ENCODE measurements around the gene MOB3A. TPM values are rescaled to one million over a fixed set of nuclear protein-coding genes. Genes with fewer than 3 reads are reported as not detected.
"Not testable (repeated sequence)": the region's sequence is repeated elsewhere in the genome, so short reads cannot be mapped to it uniquely, and the experiment has no call there.

The MOB3A gene
- total RNA-seq, 1 donor from 2014 or later = 45.5 TPM

DNA sequence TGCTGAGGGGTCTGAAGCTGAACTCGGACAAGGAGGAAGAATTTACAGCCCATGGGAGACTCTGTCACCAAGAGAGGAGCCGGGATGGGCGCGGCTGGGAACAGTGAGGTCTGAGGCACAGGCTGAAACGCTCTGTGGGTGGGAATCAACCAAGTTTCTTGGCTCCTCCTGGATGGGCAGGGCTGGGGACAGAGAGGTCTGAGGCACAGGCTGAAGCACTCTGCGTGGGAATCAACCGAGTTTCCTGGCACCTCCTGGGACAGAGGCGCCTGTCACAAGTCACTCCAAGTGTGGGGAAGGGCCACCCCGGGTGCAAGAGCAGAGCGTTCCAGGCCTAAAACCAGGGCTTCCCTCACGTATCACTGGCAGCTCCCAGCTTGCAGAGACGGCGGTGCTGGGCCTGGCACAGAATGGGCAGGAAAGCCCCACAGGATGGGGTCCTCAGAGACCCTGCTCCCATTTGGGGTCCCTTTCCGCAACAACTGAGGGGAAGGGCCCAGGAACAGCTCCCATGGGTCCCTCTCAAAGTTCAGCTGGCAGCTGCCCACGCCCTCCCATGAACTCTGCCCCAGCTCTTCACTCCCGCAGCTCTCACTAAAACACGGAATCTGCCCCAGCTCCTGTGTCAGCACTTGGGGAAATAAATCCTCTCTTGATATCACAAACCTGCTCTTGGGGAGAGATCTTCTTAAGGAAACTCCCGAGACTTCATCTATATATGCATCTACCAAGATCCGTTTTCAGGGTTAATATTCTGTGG is 36.8 kb upstream of the MOB3A start:
- H3K9me3 Mint-ChIP-seq (ENCODE audit: low read depth) = no peaks in the 10 kb centered on the region
- TF ChIP-seq CTCF (IDR thresholded peaks at IDR 0.05) = no peak
- no peak overlapping the region for H3K27ac Mint-ChIP-seq (ENCODE audit: unreplicated experiment)
- H3K36me3 Mint-ChIP-seq (ENCODE audit: low read depth) = peaks cover 12% of the 10 kb centered on the region
- H3K4me1 Mint-ChIP-seq (ENCODE audit: low read depth) = no peaks in the 10 kb centered on the region
- H3K4me3 Mint-ChIP-seq (ENCODE audit: unreplicated experiment) = no peak overlapping the region
- H3K27me3 Mint-ChIP-seq (ENCODE audit: low read depth) = no peaks in the 10 kb centered on the region
- no peak for DNase-seq (ENCODE audit: low spot score)

GRCh38 chr19:2132191-2132590 is 36.1 kb upstream of the MOB3A start:
- TF ChIP-seq CTCF (IDR thresholded peaks at IDR 0.05) = no peak
- Mint-ChIP-seq H3K9me3 (ENCODE audit: low read depth) (no peaks in the 10 kb centered on the region), H3K36me3 (ENCODE audit: low read depth) (peaks cover 12% of the 10 kb centered on the region), H3K4me3 (ENCODE audit: unreplicated experiment) (no peak overlapping the region), H3K27me3 (ENCODE audit: low read depth) (no peaks in the 10 kb centered on the region), H3K4me1 (ENCODE audit: low read depth) (no peaks in the 10 kb centered on the region), H3K27ac (ENCODE audit: unreplicated experiment) (no peak overlapping the region)
- DNase-seq (ENCODE audit: low spot score) = no peak

DNA sequence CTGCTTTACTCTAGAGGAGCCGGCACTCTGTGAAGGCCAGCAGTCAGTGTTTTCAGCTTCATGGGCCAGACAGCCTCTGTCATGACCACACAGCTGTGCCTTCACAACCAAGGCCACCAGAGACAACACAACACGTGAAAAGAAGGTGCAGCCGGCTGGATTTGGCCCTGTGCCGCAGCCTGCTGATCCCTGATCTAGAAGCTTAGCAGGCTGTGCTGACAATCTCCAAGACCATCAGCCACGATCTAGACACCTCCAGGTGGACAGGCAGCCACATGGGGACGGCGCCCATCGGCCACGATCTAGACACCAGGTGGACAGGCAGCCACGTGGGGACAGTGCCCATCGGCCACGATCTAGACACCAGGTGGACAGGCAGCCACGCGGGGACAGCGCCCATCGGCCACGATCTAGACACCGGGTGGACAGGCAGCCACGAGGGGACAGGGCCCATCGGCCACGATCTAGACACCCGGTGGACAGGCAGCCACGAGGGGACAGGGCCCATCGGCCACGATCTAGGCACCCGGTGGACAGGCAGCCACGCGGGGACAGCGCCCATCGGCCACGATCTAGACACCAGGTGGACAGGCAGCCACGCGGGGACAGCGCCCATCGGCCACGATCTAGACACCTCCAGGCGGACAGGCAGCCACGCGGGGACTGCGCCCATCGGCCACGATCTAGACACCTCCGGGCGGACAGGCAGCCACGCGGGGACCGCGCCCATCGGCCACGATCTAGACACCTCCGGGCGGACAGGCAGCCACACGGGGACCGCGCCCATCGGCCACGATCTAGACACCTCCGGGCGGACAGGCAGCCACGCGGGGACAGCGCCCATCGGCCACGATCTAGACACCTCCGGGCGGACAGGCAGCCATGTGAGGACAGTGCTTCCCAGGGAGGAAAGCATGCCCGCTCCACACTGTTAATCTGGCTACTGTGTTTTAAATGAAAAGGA is 35.2 kb upstream of the MOB3A start:
- H3K4me3 Mint-ChIP-seq (ENCODE audit: unreplicated experiment); H3K27me3 Mint-ChIP-seq (ENCODE audit: low read depth); H3K27ac Mint-ChIP-seq (ENCODE audit: unreplicated experiment); H3K4me1 Mint-ChIP-seq (ENCODE audit: low read depth); H3K9me3 Mint-ChIP-seq (ENCODE audit: low read depth); DNase-seq (ENCODE audit: low spot score): not testable (repeated sequence)
- H3K36me3 Mint-ChIP-seq (ENCODE audit: low read depth) = peaks cover 12% of the 10 kb centered on the region

DNA sequence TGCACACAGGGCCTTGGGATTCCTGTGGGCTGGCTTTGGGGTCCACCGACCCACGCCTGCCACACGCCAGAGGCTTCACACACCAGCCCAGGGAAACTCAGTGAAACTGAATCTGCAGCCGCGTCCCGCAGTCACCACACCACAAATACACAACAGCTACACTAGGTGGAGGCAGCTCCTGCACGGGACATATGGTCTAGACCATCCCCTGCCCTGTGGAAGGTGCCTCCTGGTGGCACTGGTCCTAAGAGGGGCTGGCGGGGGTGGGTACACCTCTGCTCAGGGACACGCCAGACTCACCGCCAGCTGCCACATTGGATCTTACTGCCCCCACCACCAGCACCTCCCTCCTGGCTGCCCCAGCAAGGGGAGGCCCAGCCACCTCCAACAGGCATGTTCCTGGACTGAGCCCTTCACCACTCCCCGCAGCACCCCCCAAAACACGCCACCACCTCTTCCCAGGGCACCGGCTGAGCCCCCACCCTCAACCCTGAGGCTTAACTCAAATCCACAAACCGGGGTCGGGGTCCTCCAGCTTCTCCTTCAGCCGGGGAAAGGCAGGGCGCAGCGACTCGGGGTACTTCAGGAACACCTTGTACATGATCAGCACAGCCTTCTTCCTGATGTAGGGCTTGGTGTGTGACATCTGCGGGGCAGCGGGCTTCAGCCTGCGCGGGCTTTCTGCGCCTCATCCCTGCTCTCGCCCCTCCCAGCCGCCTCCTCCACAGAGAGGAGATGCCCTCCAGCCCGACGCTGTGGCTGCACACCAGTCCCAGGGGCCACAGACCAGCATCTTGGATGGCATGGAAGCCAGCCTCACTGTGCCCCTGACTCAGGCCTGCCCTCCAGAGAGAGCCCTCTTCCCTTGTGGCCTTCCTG is 34.0 kb upstream of the MOB3A start:
- no peak for TF ChIP-seq CTCF (IDR thresholded peaks at IDR 0.05)
- Mint-ChIP-seq H3K27me3 (ENCODE audit: low read depth) (no peaks in the 10 kb centered on the region), H3K4me1 (ENCODE audit: low read depth) (no peaks in the 10 kb centered on the region), H3K36me3 (ENCODE audit: low read depth) (peaks cover 10% of the 10 kb centered on the region), H3K27ac (ENCODE audit: unreplicated experiment) (no peak overlapping the region), H3K4me3 (ENCODE audit: unreplicated experiment) (no peak overlapping the region), H3K9me3 (ENCODE audit: low read depth) (no peaks in the 10 kb centered on the region)
- DNase-seq (ENCODE audit: low spot score) = no peak

DNA sequence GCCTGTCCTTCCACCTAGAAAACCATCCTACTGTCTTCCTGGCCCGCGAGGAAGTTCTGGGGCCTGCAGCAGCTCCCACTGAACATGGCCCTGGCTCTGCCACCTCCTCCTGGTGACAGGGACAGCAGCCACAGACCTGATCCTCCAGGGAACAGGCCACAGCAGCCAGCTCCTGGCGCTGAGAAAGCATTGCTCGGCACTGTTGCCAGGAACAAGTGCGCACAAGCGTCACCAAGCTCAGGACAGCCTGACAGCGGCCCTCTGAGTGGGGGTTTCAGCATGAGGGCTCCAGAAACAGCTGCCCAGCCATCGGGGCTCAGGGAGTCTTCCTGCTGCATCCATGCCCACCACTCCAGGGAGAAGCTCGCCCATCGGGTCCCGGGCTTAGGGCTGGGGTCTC is 33.4 kb upstream of the MOB3A start:
- H3K9me3 Mint-ChIP-seq (ENCODE audit: low read depth) = no peaks in the 10 kb centered on the region
- peaks cover 10% of the 10 kb centered on the region for H3K36me3 Mint-ChIP-seq (ENCODE audit: low read depth)
- DNase-seq (ENCODE audit: low spot score) = no peak
- no peak for TF ChIP-seq CTCF (IDR thresholded peaks at IDR 0.05)
- no peaks in the 10 kb centered on the region for H3K4me1 Mint-ChIP-seq (ENCODE audit: low read depth)
- H3K27me3 Mint-ChIP-seq (ENCODE audit: low read depth) = no peaks in the 10 kb centered on the region
- H3K4me3 Mint-ChIP-seq (ENCODE audit: unreplicated experiment) = no peak overlapping the region
- H3K27ac Mint-ChIP-seq (ENCODE audit: unreplicated experiment) = no peak overlapping the region
